ENCODE measurements around the gene ZFHX2.
"Not testable (repeated sequence)": the region's sequence is repeated elsewhere in the genome, so short reads cannot be mapped to it uniquely, and the experiment has no call there.

GRCh38 chr14:23583761-23584526 lies 32.4 kb upstream of the ZFHX2 start:
- not testable (repeated sequence) for TF ChIP-seq CTCF (IDR thresholded peaks at IDR 0.05); REST (IDR thresholded peaks at IDR 0.05; ENCODE audit: low read depth, low read length)

All from SK-N-SH (cell line).